A549 (cell line): ENCODE results near the gene EML4. TPM values are rescaled to one million over a fixed set of nuclear protein-coding genes. Genes with fewer than 3 reads are reported as not detected.
"Not testable (repeated sequence)": the region's sequence is repeated elsewhere in the genome, so short reads cannot be mapped to it uniquely, and the experiment has no call there.

ENCODE experiments used
- ATAC-seq, 2 experiments: fragments of 200-7000 bp in 1 of 2; fragments of >200 bp in 1 of 2; cut with Nextera tagmentation in 1 of 2; cut with Tn5 transposase in 1 of 2; 3 replicates each; pipeline versions ENCODE4 v1.8.0 to v1.9.1; 2018 to 2020; ENCODE audit warnings: mild to moderate bottlenecking in 1 of 2, moderate library complexity in 1 of 2
- CTCF ChIA-PET: fragments of 300-600 bp; sonication (Branson Sonifier 250); formaldehyde crosslinking; extraction: SDS; loops from one replicate; lab custom pipeline; 2021; ENCODE audit warnings: antibody characterized with exemption, inconsistent platforms; lab: Yijun Ruan, JAX
- POLR2A ChIA-PET: fragments of 350-600 bp; formaldehyde crosslinking; extraction: SDS; loops from one replicate; lab custom pipeline; 2021; ENCODE audit warnings: antibody characterized with exemption, inconsistent platforms; lab: Yijun Ruan, JAX
- DNase-seq, 2 experiments: peaks; one replicate each; pipeline versions ENCODE4 v3.0.0 to v3.0.0-alpha.2; 2011 to 2016; ENCODE audit warnings: low read depth in 1 of 2, low spot score in 1 of 2
- FAIRE-seq: peaks from 2 replicates; lab custom pipeline; 2011; peaks lifted over from hg19 to GRCh38; lab: Jason Lieb, UNC
- H3K27ac ChIP-seq, 2 experiments: fragments of >200 bp; sonication (Bioruptor Twin); formaldehyde crosslinking; 3 replicates each; pipeline ENCODE4 v1.5.1; 2016 to 2017
- H3K4me1 ChIP-seq: fragments of >200 bp; sonication (Bioruptor Twin); formaldehyde crosslinking; 3 replicates; pipeline ENCODE4 v1.6.1; 2016
- H3K4me2 ChIP-seq: fragments of >200 bp; sonication (Bioruptor Twin); formaldehyde crosslinking; 3 replicates; pipeline ENCODE4 v1.6.1; 2016
- H3K4me3 ChIP-seq: fragments of >200 bp; sonication (Bioruptor Twin); formaldehyde crosslinking; 3 replicates; pipeline ENCODE4 v1.5.1; 2016
- H3K9me3 ChIP-seq: fragments of >200 bp; sonication (Bioruptor Twin); formaldehyde crosslinking; 3 replicates; pipeline ENCODE4 v1.6.1; 2016
- ATOH8 ChIP-seq: fragments of 250-450 bp; sonication (Bioruptor Pico); IDR thresholded peaks from 2 replicates; pipeline ENCODE4 v1.5.0; 2020; ENCODE audit warnings: low read depth, mild to moderate bottlenecking, moderate library complexity
- BCL3 ChIP-seq: fragments of >200 bp; sonication (Bioruptor Twin); formaldehyde crosslinking; IDR thresholded peaks from 3 replicates; pipeline ENCODE4 v1.6.1; 2016
- CHD4 ChIP-seq: fragments of 200-600 bp; sonication (generic); IDR thresholded peaks from 2 replicates; pipeline ENCODE4 v1.6.1; 2016; ENCODE audit warnings: antibody characterized with exemption, mild to moderate bottlenecking, borderline replicate concordance
- EHMT2 ChIP-seq: fragments of 200-600 bp; sonication (generic); IDR thresholded peaks from 2 replicates; pipeline ENCODE4 v1.6.1; 2016; ENCODE audit warnings: antibody characterized with exemption, low read depth, mild to moderate bottlenecking, moderate library complexity
- EP300 ChIP-seq, 2 experiments: fragments of >200 bp; sonication (Bioruptor Twin); formaldehyde crosslinking; IDR thresholded peaks; 2 replicates in 1 of 2; 3 replicates in 1 of 2; pipeline ENCODE4 v1.6.1; 2016 to 2017
- FOSL2 ChIP-seq, 2 experiments: fragments of 450-650 bp in 1 of 2; fragments of >200 bp in 1 of 2; sonication (Bioruptor Twin) in 1 of 2; formaldehyde crosslinking; IDR thresholded peaks; 2 replicates each; pipeline versions ENCODE4 v1.5.0 to v1.6.1; 2016 to 2020; ENCODE audit warnings: mild to moderate bottlenecking in 1 of 2, moderate library complexity in 1 of 2
- GATA3 ChIP-seq: IDR thresholded peaks from 2 replicates; pipeline ENCODE4 v1.6.1; 2012; ENCODE audit warnings: borderline replicate concordance
- HES2 ChIP-seq: fragments of >200 bp; sonication (Bioruptor Twin); formaldehyde crosslinking; IDR thresholded peaks from 2 replicates; pipeline ENCODE4 v1.6.1; 2016
- HMGXB4 ChIP-seq: fragments of 250-450 bp; sonication (Bioruptor Pico); IDR thresholded peaks from 2 replicates; pipeline ENCODE4 v1.5.0; 2021; ENCODE audit warnings: mild to moderate bottlenecking, moderate library complexity, borderline replicate concordance
- HOXB13 ChIP-seq: fragments of 250-450 bp; sonication (Bioruptor Pico); IDR thresholded peaks from 2 replicates; pipeline ENCODE4 v1.5.0; 2020; ENCODE audit warnings: low read depth, mild to moderate bottlenecking, moderate library complexity
- HOXB5 ChIP-seq: fragments of 250-450 bp; sonication (Bioruptor Pico); IDR thresholded peaks from 2 replicates; pipeline ENCODE4 v1.5.0; 2020; ENCODE audit warnings: mild to moderate bottlenecking, moderate library complexity
- JUNB ChIP-seq: fragments of >200 bp; sonication (Bioruptor Twin); formaldehyde crosslinking; IDR thresholded peaks from 2 replicates; pipeline ENCODE4 v1.6.1; 2016
- KDM1A ChIP-seq: fragments of 200-600 bp; sonication (generic); IDR thresholded peaks from 2 replicates; pipeline ENCODE4 v1.6.1; 2016; ENCODE audit warnings: low read depth, mild to moderate bottlenecking
- MAFK ChIP-seq: fragments of 450-650 bp; IDR thresholded peaks from 2 replicates; pipeline ENCODE4 v1.6.1; 2014; ENCODE audit not compliant: partially characterized antibody
- NFE2L2 ChIP-seq: fragments of 150-350 bp; conservative IDR thresholded peaks from 2 replicates; pipeline ENCODE4 v1.6.1; 2014; ENCODE audit warnings: low read length
- PHF8 ChIP-seq: fragments of 200-600 bp; sonication (generic); IDR thresholded peaks from 2 replicates; pipeline ENCODE4 v1.6.1; 2016; ENCODE audit warnings: low read depth, mild to moderate bottlenecking, antibody characterized with exemption, moderate library complexity, borderline replicate concordance
- SREBF2 ChIP-seq: fragments of 450-650 bp; IDR thresholded peaks from 2 replicates; pipeline ENCODE4 v1.6.1; 2014; ENCODE audit warnings: mild to moderate bottlenecking, moderate library complexity
- USF2 ChIP-seq: fragments of 450-650 bp; IDR thresholded peaks from 2 replicates; pipeline ENCODE4 v1.6.1; 2014; ENCODE audit warnings: antibody characterized with exemption
- WGBS: methylation state at CpG from one replicate; pipeline ENCODE4 v1.1.6; 2017; ENCODE audit errors: missing lambda C conversion rate; 5-methylcytosine and 5-hydroxymethylcytosine counted together
- polyA plus RNA-seq, 4 experiments: library from polyadenylated mRNA; depleted of rRNA in 3 of 4; stranded (reverse); fragments of >200 nt; fragmentation: RNase III in 1 of 4; extraction: RNeasy Plus Mini Kit Qiagen cat#74134 plus additional on column Dnase treatment in 1 of 4; gene quantifications; 2 replicates in 3 of 4; 3 replicates in 1 of 4; pipeline ENCODE4 v1.2.3, GENCODE V29; 2011 to 2017

Gene EML4
- polyA plus RNA-seq, 2 of the 4 experiments (the other 2 are of a cell fraction) = 34.6 to 130 TPM

- FAIRE-seq (no peak), ATAC-seq (no peak), DNase-seq (no peak)
- 92% methylated on average over 4 of the region's 4 CpGs for WGBS
- Histone ChIP-seq H3K4me1 (peaks cover 16% of the 10 kb centered on the region), H3K27ac (no peak overlapping the region), H3K4me2 (no peak overlapping the region), H3K9me3 (no peaks in the 10 kb centered on the region), H3K4me3 (no peak overlapping the region)
- CTCF ChIA-PET = interaction anchor here (0.6 to 2.6 kb wide), 4 partner anchors 13 to 251 kb away, joined by 3 to 12 read pairs (median 4); no protein-coding TSS in a partner anchor
- POLR2A ChIA-PET = no interaction called here
- TF ChIP-seq EP300 (IDR thresholded peaks at IDR 0.05) (no peak), EHMT2 (no peak), HOXB13 (CRISPR knock-in tag) (no peak), MAFK (no peak), GATA3 (no peak), JUNB (no peak), SREBF2 (no peak), CHD4 (no peak), ATOH8 (CRISPR knock-in tag) (no peak), HOXB5 (CRISPR knock-in tag) (no peak), FOSL2 (IDR thresholded peaks at IDR 0.05) (no peak), FOSL2 (CRISPR knock-in tag; IDR thresholded peaks at IDR 0.05) (no peak), HES2 (no peak), NFE2L2 (no peak), HMGXB4 (CRISPR knock-in tag) (no peak), BCL3 (no peak), USF2 (no peak), KDM1A (no peak), PHF8 (no peak)
Measured at GRCh38 chr2:42345986-42346385, 176.8 kb downstream of the EML4 start.

GRCh38 chr2:42346856-42347255, 177.7 kb downstream of the EML4 start:
- DNase-seq, H3K9me3 ChIP-seq, POLR2A ChIA-PET, FAIRE-seq, H3K4me2 ChIP-seq, ATAC-seq, H3K27ac ChIP-seq, H3K4me3 ChIP-seq: not testable (repeated sequence)
- H3K4me1 ChIP-seq = peaks cover 15% of the 10 kb centered on the region
- CTCF ChIA-PET = interaction anchor here (1.0 to 2.6 kb wide), 2 partner anchors 18 to 477 kb away, joined by 4 to 12 read pairs; no protein-coding TSS in a partner anchor
- 93% methylated on average over 6 of the region's 6 CpGs for WGBS

GRCh38 chr2:42347518-42347917, 178.4 kb downstream of the EML4 start:
- H3K4me1 ChIP-seq, DNase-seq, H3K4me3 ChIP-seq, H3K27ac ChIP-seq, H3K4me2 ChIP-seq, POLR2A ChIA-PET, FAIRE-seq, ATAC-seq, H3K9me3 ChIP-seq: not testable (repeated sequence)
- WGBS = 95% methylated on average over 12 of the region's 12 CpGs
- CTCF ChIA-PET = interaction anchor here (2.6 kb wide), 1 partner anchor 19 kb away, joined by 12 read pairs; no protein-coding TSS in a partner anchor
